GM10266 (cell line): ENCODE measurements around the gene NFATC1.

Source experiments
- DNase-seq: peaks from one replicate; pipeline ENCODE4 v3.0.0; 2012; ENCODE audit errors: extremely low spot score
- CTCF ChIP-seq: IDR thresholded peaks from 2 replicates; pipeline ENCODE4 v1.5.1; 2012; ENCODE audit warnings: mild to moderate bottlenecking, low read depth; ENCODE audit not compliant: control insufficient read depth, insufficient read depth; ENCODE audit errors: missing control alignments

NFATC1 gene

GRCh38 chr18:79416022-79416676 is 20.4 kb downstream of the NFATC1 start:
- DNase-seq = no peak
- no peak for TF ChIP-seq CTCF

- DNase-seq = no peak
- TF ChIP-seq CTCF = no peak
Measured at GRCh38 chr18:79416677-79417052, 20.9 kb downstream of the NFATC1 start.

- DNase-seq = no peak
- no peak for TF ChIP-seq CTCF
Measured at GRCh38 chr18:79418236-79418635, 22.5 kb downstream of the NFATC1 start.

- no peak for TF ChIP-seq CTCF
- no peak for DNase-seq
Measured at GRCh38 chr18:79418642-79419041, 22.9 kb downstream of the NFATC1 start.

- TF ChIP-seq CTCF = no peak
- no peak for DNase-seq
Measured at GRCh38 chr18:79420033-79420745, 24.5 kb downstream of the NFATC1 start.

GRCh38 chr18:79421275-79421857 is 25.6 kb downstream of the NFATC1 start:
- no peak for TF ChIP-seq CTCF
- no peak for DNase-seq
